Stimulated activated naive CD8-positive, alpha-beta T cell treated with anti-CD3 and anti-CD28 coated beads, Interleukin-15, Interleukin-2, amounts not matched to agents 100 U/mL and 50 U/mL, for 24 hours (primary cell): Measurements from ENCODE around the gene SEPTIN6.

Source experiments
- ATAC-seq: fragments of 150-1000 bp; cut with Tn5 transposase; one replicate; pipeline ENCODE4 v1.10.0; 2021
- DNase-seq: peaks from one replicate; pipeline ENCODE4 v3.0.0; 2021

The SEPTIN6 gene

GRCh38 chrX:119648421-119648775 lies 44.6 kb downstream of the SEPTIN6 start:
- DNase-seq (no peak), ATAC-seq (no peak)

GRCh38 chrX:119647552-119648420 lies 45.2 kb downstream of the SEPTIN6 start:
- ATAC-seq (peak; percentile 99), DNase-seq (peak; percentile 61)

- ATAC-seq (no peak), DNase-seq (no peak)
These were observed 45.9 kb downstream of the SEPTIN6 start for GRCh38 chrX:119647089-119647488.

GRCh38 chrX:119646515-119646914 lies 46.5 kb downstream of the SEPTIN6 start:
- ATAC-seq (no peak), DNase-seq (no peak)

- ATAC-seq (no peak), DNase-seq (no peak)
These were observed 49.3 kb downstream of the SEPTIN6 start for GRCh38 chrX:119643696-119644095.
